Keratinocyte (primary cell): ENCODE results near the gene ELF1. TPM values are rescaled to one million over a fixed set of nuclear protein-coding genes. Genes with fewer than 3 reads are reported as not detected.

ENCODE experiments used
- DNase-seq: peaks from one replicate; pipeline ENCODE4 v3.0.0-alpha.2; 2011; ENCODE audit warnings: low read depth, missing footprints, low spot score
- FAIRE-seq: peaks from 2 replicates; lab custom pipeline; 2011; peaks lifted over from hg19 to GRCh38; lab: Jason Lieb, UNC
- H2AFZ ChIP-seq: 2 replicates; pipeline ENCODE4 v1.6.0; 2012; ENCODE audit warnings: low read length, control low read depth, inconsistent platforms; ENCODE audit not compliant: control insufficient read depth
- H3K27ac ChIP-seq: 2 replicates; pipeline ENCODE4 v1.5.1; 2011; ENCODE audit warnings: low read length; ENCODE audit not compliant: control insufficient read depth, insufficient read depth
- H3K27me3 ChIP-seq: 3 replicates; pipeline ENCODE4 v1.6.0; 2011; ENCODE audit warnings: low read length; ENCODE audit not compliant: control insufficient read depth, insufficient read depth; ENCODE audit errors: extremely low read depth
- H3K36me3 ChIP-seq, 2 experiments: 2 replicates in 1 of 2; 3 replicates in 1 of 2; pipeline ENCODE4 v1.5.1; 2011; ENCODE audit warnings: low read length in 2 of 2, mild to moderate bottlenecking in 1 of 2; ENCODE audit not compliant: control insufficient read depth in 2 of 2, insufficient read depth in 2 of 2; ENCODE audit errors: extremely low read depth in 1 of 2
- H3K4me1 ChIP-seq: 3 replicates; pipeline ENCODE4 v1.5.1; 2011; ENCODE audit warnings: low read length; ENCODE audit not compliant: control insufficient read depth, insufficient read depth; ENCODE audit errors: extremely low read depth
- H3K4me2 ChIP-seq: 3 replicates; pipeline ENCODE4 v1.6.0; 2011; ENCODE audit warnings: low read depth, low read length; ENCODE audit not compliant: control insufficient read depth, insufficient read depth; ENCODE audit errors: extremely low read depth
- H3K4me3 ChIP-seq, 3 experiments: fragments of 200-600 bp in 1 of 3; sonication (generic) in 1 of 3; 2 replicates in 2 of 3; 3 replicates in 1 of 3; pipeline ENCODE4 v1.5.1; 2011 to 2016; ENCODE audit warnings: low read length in 3 of 3, mild to moderate bottlenecking in 3 of 3, control low read depth in 2 of 3, inconsistent platforms in 1 of 3, low read depth in 1 of 3, mixed read lengths in 1 of 3, mixed run types in 1 of 3, moderate library complexity in 1 of 3; ENCODE audit not compliant: control insufficient read depth in 2 of 3, insufficient read depth in 2 of 3; ENCODE audit errors: extremely low read depth in 1 of 3
- H3K79me2 ChIP-seq: 2 replicates; pipeline ENCODE4 v1.6.0; 2012; ENCODE audit warnings: low read length; ENCODE audit not compliant: control insufficient read depth, insufficient read depth
- H3K9ac ChIP-seq: 3 replicates; pipeline ENCODE4 v1.6.0; 2011; ENCODE audit warnings: low read length; ENCODE audit not compliant: control insufficient read depth, insufficient read depth; ENCODE audit errors: extremely low read depth
- H3K9me1 ChIP-seq: 3 replicates; pipeline ENCODE4 v1.6.0; 2011; ENCODE audit warnings: low read length; ENCODE audit not compliant: control insufficient read depth, insufficient read depth; ENCODE audit errors: extremely low read depth
- H3K9me3 ChIP-seq: 2 replicates; pipeline ENCODE4 v1.5.1; 2012; ENCODE audit warnings: low read depth, low read length; ENCODE audit not compliant: control insufficient read depth
- H4K20me1 ChIP-seq: 3 replicates; pipeline ENCODE4 v1.6.0; 2011; ENCODE audit warnings: low read length; ENCODE audit not compliant: control insufficient read depth, insufficient read depth; ENCODE audit errors: extremely low read depth
- CTCF ChIP-seq, 3 experiments: IDR thresholded peaks in 1 of 3; conservative IDR thresholded peaks in 1 of 3; optimal IDR thresholded peaks in 1 of 3; 2 replicates in 2 of 3; 3 replicates in 1 of 3; pipeline versions ENCODE3 to v1.5.1; 2011; ENCODE audit warnings: low read length in 3 of 3, mild to moderate bottlenecking in 3 of 3, moderate library complexity in 2 of 3, control low read depth in 1 of 3, inconsistent platforms in 1 of 3; ENCODE audit not compliant: insufficient read depth in 2 of 3; ENCODE audit errors: extremely low read depth in 1 of 3
- EZH2 ChIP-seq: IDR thresholded peaks from one replicate; pipeline ENCODE4 v1.6.1; 2012; ENCODE audit warnings: inconsistent platforms, mild to moderate bottlenecking, low read length, moderate library complexity
- dilution Hi-C: fragments of 300-500 bp; cut with MboI; formaldehyde crosslinking; loops from one replicate; pipeline ENCODE4 v1.7.0; 2020; ENCODE audit warnings: low sequenced_read_pairs; ENCODE audit not compliant: extremely low pct_ligation_motif_present
- polyA plus RNA-seq, 5 experiments: library from polyadenylated mRNA; depleted of rRNA in 3 of 5; stranded (reverse) in 3 of 5; stranded (forward) in 1 of 5; unstranded in 1 of 5; fragments of >200 nt; gene quantifications; 1 replicate in 1 of 5; 2 replicates in 3 of 5; 3 replicates in 1 of 5; pipeline versions ENCODE4 v1.2.1 to v1.2.3, GENCODE V29; 2011 to 2012; ENCODE audit warnings: missing spikeins in 2 of 5, low read depth in 1 of 5, low replicate concordance in 1 of 5

The ELF1 gene
- polyA plus RNA-seq, 1 donor (not counting 4 experiments of a cell fraction or from before 2014, with no cell fraction given), result 57.6 TPM

- Histone ChIP-seq H3K9ac (no peak overlapping the region), H3K4me1 (no peaks in the 10 kb centered on the region), H3K36me3 (no peaks in the 10 kb centered on the region), H3K9me1 (no peaks in the 10 kb centered on the region), H3K27ac (no peak overlapping the region), H3K27me3 (no peaks in the 10 kb centered on the region), H3K4me2 (no peak overlapping the region), H3K9me3 (no peaks in the 10 kb centered on the region), H3K4me3 (no peak overlapping the region), H4K20me1 (no peaks in the 10 kb centered on the region), H3K79me2 (peaks cover 28% of the 10 kb centered on the region), H2AFZ (no peak overlapping the region)
- FAIRE-seq (no peak), DNase-seq (no peak)
- TF ChIP-seq CTCF (optimal IDR thresholded peaks at IDR 0.05 in 1 of 3, IDR thresholded peaks at IDR 0.05 in 1 of 3, conservative IDR thresholded peaks at IDR 0.05 in 1 of 3; ENCODE audit: extremely low read depth in 1 of 3, insufficient read depth in 2 of 3, low read length in 3 of 3), result no peak
- dilution Hi-C loops, result no loop called here
These were observed 15.8 kb upstream of the ELF1 start for GRCh38 chr13:41034881-41035280.

- FAIRE-seq (no peak), DNase-seq (no peak)
- Histone ChIP-seq H3K9me1 (no peaks in the 10 kb centered on the region), H3K27ac (no peak overlapping the region), H3K4me3 (no peak overlapping the region), H2AFZ (no peak overlapping the region), H3K9me3 (no peaks in the 10 kb centered on the region), H3K79me2 (peaks cover 30% of the 10 kb centered on the region), H3K9ac (no peak overlapping the region), H3K4me2 (no peak overlapping the region), H4K20me1 (no peaks in the 10 kb centered on the region), H3K36me3 (no peaks in the 10 kb centered on the region), H3K27me3 (no peaks in the 10 kb centered on the region), H3K4me1 (no peaks in the 10 kb centered on the region)
- dilution Hi-C loops, result no loop called here
- TF ChIP-seq EZH2 (no peak), CTCF (optimal IDR thresholded peaks at IDR 0.05 in 1 of 3, IDR thresholded peaks at IDR 0.05 in 1 of 3, conservative IDR thresholded peaks at IDR 0.05 in 1 of 3; ENCODE audit: extremely low read depth in 1 of 3, insufficient read depth in 2 of 3, low read length in 3 of 3) (no peak)
These were observed 15.3 kb upstream of the ELF1 start for GRCh38 chr13:41034382-41034781.
